HG02610 (cell line): ENCODE results near the gene GRIK4.

Experiments used
- ATAC-seq: cut with Tn5 transposase; IDR thresholded peaks from one replicate; pipeline ENCODE4 v1.9.1; 2021; ENCODE audit warnings: mild to moderate bottlenecking, moderate library complexity; ENCODE audit not compliant: unreplicated experiment

GRIK4 gene

DNA sequence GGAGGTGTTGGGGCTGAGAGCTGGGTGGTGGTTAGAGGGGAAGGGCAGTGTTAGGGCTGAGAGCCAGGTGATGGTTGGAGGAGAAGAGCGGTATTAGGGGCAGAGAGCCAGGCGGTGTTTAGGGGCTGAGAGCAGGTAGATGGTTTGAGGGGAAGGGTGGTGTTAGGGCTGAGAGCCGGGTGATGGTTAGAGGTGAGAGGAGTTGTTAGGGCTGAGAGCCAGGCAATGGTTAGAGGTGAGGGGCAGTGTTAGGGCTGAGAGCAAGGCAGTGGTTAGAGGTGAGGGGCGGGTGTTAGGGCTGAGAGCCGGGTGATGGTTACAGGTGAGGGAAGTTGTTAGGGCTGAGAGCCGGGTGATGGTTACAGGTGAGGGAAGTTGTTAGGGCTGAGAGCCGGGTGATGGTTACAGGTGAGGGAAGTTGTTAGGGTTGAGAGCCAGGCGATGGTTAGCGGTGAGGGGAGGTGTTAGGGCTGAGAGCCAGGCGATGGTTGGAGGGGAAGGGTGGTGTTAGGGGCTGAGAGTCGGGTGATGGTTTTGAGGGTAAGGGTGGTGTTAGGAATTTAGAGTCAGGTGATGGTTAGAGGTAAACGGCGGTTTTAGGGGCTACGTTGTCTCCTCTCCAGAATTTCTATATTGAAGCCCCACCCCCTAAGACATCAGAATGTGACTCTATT, 282.4 kb downstream of the GRIK4 start:
- ATAC-seq: no peak

DNA sequence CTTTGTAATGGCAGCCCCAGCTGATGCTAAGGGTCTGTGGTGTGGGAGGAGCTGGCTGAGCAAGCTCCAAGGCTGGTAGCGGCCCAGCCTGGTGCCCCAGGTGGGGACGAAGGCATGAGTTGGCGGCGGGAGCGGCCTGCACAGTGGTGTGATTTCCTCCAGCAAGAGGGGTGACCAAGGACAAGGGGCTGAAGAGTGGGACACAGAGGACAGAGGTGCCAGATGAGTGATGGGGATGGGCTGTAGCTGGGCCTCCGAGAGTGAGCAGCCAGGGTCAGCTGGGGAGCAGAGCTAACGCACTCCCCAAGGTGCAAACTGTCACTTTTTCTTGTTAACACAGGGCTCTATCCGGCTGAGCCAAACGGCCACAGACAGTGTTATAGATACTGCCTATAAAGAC, 283.2 kb downstream of the GRIK4 start:
- no peak for ATAC-seq

DNA sequence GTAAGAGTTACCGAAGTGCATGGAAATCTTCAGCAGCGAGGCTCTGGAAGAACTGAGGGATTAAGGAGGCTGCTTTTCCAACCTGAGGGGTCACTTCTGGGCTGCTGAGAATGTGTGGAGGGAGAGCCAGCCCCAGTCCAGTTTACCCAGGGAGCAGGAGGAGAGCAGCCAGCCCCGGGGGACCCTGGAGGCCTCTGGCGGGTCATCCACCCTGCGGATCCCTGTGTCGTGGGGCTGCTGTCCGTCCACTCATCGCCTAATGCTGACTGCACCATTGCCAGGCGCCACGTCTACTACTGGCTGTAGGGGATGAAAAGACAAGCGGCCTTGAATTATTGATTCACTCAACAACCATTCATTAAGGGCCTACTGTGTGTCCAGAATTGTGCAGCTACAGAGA, 283.6 kb downstream of the GRIK4 start:
- ATAC-seq: no peak

GRCh38 chr11:120797143-120797542, 285.6 kb downstream of the GRIK4 start:
- ATAC-seq: no peak

DNA sequence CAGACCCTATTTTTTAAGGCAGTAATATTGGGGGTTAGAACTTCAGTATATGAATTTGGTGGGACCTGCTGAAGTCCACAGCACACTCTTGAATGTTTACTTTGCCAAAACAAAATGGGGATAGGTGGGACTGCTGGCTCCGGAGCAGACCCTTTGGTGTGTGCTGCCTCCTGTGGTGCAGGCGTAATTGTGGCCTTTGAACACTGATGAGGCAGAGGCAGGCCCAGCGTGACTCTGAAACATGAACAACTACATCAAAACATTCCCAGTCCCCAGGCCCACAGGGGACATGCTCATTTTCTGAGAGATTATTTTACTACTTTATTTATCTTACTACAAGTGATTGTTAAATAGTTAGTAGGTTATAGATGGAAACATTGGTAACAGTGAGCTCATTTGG, 287.3 kb downstream of the GRIK4 start:
- no peak for ATAC-seq

DNA sequence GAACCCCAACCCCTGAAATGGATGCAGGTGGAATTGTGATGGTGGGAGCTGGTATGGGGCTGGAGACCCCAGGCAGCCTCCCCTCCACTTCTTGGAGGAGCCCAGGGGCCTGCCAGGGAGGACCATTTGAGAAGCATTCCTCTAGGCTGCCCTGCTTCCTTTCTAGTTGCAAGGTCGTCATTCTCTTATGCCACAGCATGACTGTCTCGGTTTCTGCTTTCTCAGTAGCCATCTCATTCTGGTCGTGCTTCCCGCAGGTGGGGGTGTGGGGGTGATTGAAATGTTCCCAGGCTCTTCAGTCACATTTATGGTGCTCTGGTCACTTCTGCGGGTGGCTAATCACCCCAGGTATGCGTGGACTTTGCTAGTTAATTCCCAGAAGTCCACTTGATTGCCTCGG, 288.7 kb downstream of the GRIK4 start:
- no peak for ATAC-seq

DNA sequence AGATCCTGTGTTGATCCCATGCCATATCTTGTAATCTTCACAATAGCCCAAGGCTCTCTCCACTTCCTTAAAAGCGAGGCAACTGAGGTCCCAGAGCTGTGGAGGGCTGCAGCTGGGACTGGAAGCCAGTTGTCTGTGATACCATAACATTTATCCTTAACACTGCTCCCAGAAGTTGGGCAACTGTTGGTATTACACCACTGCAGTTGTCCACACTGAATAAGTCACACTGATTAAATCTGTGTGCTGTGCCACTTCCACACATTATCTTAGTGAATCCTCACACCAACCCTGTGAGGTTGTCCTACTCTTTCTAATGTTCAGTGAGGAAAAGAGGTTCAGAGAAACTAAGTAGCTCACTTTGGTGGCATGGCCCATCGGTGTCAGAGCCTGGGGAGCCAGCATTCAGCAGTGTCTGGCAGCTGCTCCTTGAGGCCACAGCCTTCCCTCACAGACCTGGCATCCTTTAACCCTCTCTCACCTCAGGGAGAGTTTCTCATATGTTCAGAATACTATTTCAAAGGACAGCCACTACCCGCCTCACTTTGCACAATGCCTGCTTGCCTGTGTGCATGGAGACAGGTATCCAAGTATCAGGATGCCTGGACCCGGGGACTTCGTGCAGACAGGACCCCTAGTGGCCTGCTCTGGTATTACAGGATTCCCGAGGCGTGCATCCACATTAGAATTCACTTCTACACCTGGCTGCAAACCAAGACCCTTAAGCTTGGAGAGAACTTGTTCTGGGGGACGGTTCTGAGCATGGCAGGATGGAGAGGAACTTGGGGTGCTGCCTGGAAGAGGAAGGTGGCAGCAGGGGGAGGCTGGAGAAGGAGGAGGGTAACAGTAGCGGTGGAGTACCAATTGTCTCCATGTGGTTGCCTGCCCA, 290.5 kb downstream of the GRIK4 start:
- ATAC-seq: no peak

- no peak for ATAC-seq
Observed at GRCh38 chr11:120805960-120806555, 294.5 kb downstream of the GRIK4 start.

DNA sequence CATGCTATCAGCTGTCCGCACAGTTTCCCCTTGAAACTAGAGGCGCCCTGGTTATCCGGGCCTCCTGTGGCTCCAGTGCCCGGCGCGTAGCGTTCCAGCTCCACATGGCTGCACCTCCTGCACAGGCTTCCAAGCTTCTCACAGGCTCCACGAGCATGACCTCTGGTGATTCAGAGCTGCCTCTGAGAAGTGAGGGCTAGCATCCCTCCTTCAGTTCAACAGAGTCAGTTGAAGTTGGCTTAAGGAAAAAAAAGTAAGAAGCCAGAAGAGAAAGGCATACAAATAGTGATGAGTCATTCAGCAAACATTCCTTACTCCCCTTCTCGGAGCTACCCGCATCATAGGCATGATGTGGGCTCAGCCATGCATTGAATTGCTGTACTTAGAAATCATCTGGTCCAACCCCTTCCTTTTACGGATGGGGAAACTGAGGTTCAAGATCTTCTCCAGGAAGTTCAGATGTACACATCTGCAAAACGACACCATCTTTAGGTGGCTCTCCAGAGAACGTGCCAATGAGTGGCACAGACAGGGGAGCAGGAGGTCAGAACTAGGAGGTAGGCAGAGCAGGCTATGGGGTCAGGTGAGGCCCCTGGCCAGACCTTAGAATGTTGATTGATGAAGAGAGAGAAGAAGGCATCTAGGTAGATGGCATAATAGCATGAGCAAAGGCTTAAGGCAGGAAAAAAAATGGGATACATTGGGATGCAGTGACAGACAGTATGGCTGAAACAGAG, 296.0 kb downstream of the GRIK4 start:
- ATAC-seq: no peak

DNA sequence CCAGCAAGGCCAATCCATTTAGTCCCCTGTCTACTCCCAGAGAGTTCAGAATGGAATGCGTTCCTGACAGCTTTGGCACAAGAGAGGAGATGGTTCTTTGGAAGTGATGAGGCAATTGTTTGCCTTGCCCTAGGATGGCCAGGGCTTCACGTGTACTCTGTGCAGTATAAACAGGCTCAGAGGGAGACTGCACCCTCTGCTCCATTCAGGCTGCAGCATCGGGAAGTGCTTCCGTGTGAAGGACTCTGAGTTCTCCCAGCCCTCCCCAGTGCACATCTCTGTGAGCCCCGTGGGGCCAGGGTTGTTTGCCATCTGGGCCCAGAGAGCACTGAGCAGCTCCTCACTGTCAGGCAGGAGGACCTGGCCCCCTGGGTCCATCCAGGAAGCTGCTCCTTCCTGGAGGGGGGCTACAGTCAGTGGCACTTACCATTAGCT, 297.1 kb downstream of the GRIK4 start:
- ATAC-seq: no peak

DNA sequence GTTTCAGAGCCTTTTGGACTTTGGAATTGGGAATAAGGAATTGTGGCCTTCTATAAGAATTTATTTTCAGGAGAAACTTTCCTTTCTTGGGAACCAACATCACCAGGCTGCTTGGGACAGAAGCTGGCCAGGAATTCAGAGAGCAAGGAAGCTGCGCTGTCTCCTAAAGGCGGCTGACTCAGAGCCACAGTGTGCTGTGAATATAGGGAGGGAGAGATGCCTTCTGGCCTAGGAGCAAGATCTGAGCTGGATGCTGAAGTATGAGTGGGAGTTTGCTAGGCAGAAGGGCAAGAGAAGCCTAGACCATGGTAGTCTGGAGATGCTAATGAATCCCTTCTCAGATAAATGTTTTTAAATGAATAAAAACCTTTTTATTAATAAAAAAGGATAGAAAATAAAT, 298.7 kb downstream of the GRIK4 start:
- ATAC-seq: no peak

GRCh38 chr11:120811199-120811598, 299.7 kb downstream of the GRIK4 start:
- no peak for ATAC-seq

DNA sequence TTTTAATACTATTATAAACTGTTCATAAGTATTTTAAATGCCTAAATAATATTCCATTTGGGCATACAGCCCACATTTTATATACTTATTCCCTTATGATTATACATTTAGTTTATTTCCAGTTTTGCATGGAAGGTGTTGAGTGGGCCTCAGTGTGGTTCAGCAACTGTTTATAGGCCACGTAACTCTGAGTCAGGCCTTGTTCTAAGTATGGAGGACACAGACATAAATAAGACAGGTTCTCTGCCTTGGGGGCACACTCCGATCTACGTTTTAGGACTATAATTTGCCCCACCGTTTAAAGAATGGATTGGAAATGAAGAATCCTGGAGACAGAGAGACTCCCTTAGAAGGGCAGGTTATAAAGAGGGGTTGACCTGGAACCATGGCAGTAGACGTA, 300.2 kb downstream of the GRIK4 start:
- ATAC-seq: no peak

DNA sequence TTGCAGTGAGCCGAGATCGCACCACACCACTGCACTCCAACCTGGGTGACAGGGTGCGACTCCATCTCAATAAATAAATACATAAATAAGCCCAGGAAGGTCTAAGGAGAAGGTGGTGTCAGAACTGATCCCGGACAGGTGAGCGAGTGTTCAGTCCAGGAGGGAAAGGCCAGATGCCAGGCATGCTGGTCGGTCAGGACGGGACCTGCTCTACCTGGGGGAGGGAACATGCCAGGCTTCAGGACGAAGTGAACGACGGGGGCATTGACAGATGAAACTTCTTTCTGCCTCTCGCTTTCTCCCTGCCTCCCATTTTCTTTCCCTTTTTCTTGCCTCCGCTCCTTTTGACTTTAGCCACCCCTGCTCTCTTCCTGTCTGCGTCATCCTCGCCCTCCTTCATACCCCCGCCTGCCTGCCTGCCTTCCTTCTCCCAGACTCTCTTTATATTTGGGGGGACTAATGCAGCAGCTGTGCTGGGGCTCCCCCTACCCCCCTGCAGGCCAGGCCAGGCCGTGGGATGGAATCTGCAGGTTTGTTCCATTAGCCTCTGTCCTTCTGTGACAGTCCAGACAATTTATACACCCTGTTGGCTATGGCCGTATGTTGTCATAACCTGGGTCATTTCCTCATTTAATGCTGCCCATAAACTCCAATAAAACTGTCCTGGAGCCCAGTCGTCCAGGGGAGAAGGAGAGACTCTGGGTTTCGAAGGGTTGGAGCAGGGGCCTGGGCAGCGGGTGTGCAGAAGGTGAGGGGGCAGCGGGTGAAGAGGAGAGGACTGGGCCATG, 303.2 kb downstream of the GRIK4 start:
- no peak for ATAC-seq

DNA sequence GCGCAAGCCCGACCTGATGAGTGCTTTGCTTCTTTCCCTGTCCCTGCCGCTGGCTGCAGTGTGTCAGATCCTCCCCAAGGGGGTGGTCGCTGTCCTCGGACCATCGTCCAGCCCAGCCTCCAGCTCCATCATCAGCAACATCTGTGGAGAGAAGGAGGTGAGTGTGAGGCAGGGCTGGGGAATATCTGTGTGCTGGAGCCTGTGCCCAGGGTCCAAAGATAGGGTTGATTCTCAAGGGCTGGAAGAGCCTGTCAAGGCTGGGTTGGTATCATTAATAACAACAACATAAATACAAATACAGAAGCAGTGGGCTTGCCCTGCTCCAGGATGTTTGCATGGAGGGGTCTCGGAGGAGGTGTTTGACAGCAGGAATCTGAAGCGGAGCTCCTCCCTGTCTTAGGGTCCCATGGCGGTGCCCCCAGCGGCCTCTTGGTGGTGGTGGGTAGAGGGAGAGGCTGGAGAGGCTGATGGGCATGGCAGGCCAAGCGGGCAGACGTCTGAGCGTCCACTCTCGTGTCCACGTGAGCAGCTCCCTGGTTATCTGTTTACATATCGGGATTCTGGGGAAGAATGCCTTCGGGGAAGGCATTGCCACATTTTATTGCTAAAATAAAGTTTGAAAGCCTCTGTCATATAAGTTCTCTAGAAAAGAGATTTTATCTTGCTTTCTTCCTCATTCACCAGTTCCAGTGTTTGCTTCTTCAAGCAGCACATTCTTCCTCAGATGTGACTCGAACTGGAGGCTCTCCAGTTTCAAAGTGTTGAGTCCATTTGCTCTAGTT, 304.0 kb downstream of the GRIK4 start:
- ATAC-seq: no peak

DNA sequence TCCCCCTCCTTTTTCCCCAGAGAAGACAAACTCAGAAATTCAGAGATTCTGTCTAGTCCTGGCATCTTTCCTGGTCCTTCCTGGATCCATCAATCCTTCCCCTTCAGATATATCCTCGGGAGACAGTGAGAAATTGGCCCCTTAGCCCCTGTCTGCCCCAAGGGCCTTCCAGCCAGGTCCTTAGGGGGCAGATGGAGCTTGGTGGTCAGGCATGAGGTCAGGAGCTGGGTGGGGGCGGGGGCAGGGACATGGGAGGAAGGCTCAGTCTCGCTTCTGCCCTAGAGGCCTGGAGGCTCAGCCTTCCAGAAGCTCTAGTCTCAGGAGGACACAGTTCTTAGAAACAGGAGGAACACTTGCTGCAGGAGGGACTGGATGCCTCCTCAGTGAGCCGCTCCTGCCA, 304.6 kb downstream of the GRIK4 start:
- no peak for ATAC-seq

DNA sequence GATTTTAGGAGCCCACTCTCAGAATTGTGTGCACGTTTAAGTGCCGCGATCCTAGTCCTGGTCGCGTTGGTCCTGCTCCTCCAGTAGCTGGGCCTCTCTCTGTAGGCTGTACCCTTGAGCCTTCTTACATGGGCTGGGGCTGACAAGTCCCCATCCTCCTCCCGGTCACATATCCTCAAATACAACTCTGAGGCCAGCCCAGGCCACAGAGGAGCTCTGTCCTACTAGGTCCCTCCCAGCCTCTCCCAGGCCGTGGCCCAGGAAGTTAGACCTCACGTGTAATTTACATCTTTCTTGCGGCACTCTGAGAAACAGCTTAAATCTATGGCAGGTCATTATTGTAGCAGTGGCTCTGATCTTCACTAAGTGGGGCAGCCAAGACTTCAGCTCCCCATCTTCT, 305.2 kb downstream of the GRIK4 start:
- ATAC-seq: no peak

DNA sequence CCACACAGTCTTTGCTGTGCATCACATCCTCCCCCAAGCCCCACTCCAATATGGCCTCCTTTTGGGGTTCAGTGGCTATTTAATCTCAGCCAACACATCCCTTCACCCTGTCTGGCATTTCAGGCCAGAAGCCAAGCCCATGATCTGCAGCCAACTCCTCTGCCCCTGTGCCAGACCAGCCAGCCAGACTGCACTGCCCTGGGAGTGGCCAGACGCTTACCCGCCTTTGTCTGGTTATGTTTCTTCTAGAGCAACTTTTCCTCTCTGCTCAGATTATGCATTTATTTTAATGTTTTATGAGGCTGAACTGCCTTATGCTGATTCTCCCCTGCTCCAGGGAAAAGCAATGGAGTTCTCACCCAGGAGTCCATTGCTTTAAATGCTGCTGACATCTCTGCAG, 305.6 kb downstream of the GRIK4 start:
- no peak for ATAC-seq

DNA sequence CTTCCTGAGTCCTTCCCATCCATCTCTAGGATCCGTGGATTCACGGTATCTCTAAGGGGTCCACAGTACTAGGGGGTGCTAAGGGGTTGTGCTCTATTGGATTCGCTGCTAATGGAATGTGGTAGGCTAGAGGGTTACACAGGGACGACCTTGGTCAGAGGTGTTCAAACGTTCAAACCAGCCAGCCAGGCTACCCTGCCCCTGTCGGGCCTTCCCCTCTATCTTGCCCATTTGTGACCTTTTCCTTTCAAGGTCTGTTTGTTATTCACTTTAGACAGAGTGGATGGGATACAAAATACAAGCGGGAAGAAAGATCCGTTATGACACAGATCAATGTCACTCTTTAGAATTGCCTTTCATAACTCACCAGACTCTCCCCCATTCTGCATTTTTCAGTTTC, 306.5 kb downstream of the GRIK4 start:
- no peak for ATAC-seq

- ATAC-seq: no peak
Observed at GRCh38 chr11:120819003-120819402, 307.5 kb downstream of the GRIK4 start.
